ENCODE results near the gene PDE3A.

Gene PDE3A

GRCh38 chr12:20631711-20632110 is 263.4 kb downstream of the PDE3A start:
- in situ Hi-C loops (cut with HindIII; ENCODE audit: low sequenced_read_pairs) = no loop called here
- peak; percentile 63 for DNase-seq (ENCODE audit: low read depth, low spot score)

GRCh38 chr12:20641106-20641505 is 272.8 kb downstream of the PDE3A start:
- in situ Hi-C loops (cut with HindIII; ENCODE audit: low sequenced_read_pairs) = no loop called here
- no peak overlapping the region for H3K4me3 ChIP-seq (ENCODE audit: low read depth, low read length)
- TF ChIP-seq CTCF (IDR thresholded peaks at IDR 0.05; ENCODE audit: low read depth, low read length) = no peak
- no peak for DNase-seq (ENCODE audit: low read depth, low spot score)

More at GRCh38 chr12:20631711-20632110, 263.4 kb downstream of the PDE3A start:
- no peak overlapping the region for H3K4me3 ChIP-seq (ENCODE audit: low read depth, low read length)
- no peak for TF ChIP-seq CTCF (IDR thresholded peaks at IDR 0.05; ENCODE audit: low read depth, low read length)

- TF ChIP-seq CTCF (IDR thresholded peaks at IDR 0.05; ENCODE audit: low read depth, low read length) = no peak
- no peak for DNase-seq (ENCODE audit: low read depth, low spot score)
- H3K4me3 ChIP-seq (ENCODE audit: low read depth, low read length) = no peak overlapping the region
- in situ Hi-C loops (cut with HindIII; ENCODE audit: low sequenced_read_pairs) = no loop called here
Observed at GRCh38 chr12:20643822-20644221, 275.5 kb downstream of the PDE3A start.

- H3K4me3 ChIP-seq (ENCODE audit: low read depth, low read length) = no peak overlapping the region
- TF ChIP-seq CTCF (IDR thresholded peaks at IDR 0.05; ENCODE audit: low read depth, low read length) = peak; percentile 59
- in situ Hi-C loops (cut with HindIII; ENCODE audit: low sequenced_read_pairs) = no loop called here
- DNase-seq (ENCODE audit: low read depth, low spot score) = peak; percentile 57
Observed at GRCh38 chr12:20646239-20646827, 278.0 kb downstream of the PDE3A start.

- no peak for TF ChIP-seq CTCF (IDR thresholded peaks at IDR 0.05; ENCODE audit: low read depth, low read length)
- no peak overlapping the region for H3K4me3 ChIP-seq (ENCODE audit: low read depth, low read length)
- no peak for DNase-seq (ENCODE audit: low read depth, low spot score)
- in situ Hi-C loops (cut with HindIII; ENCODE audit: low sequenced_read_pairs) = no loop called here
Observed at GRCh38 chr12:20653871-20654270, 285.5 kb downstream of the PDE3A start.

GRCh38 chr12:20656600-20656999 is 288.3 kb downstream of the PDE3A start:
- no peak for DNase-seq (ENCODE audit: low read depth, low spot score)
- in situ Hi-C loops (cut with HindIII; ENCODE audit: low sequenced_read_pairs) = no loop called here
- TF ChIP-seq CTCF (IDR thresholded peaks at IDR 0.05; ENCODE audit: low read depth, low read length) = no peak
- H3K4me3 ChIP-seq (ENCODE audit: low read depth, low read length) = no peak overlapping the region
